ENCODE data around the gene TMEM144.
A peak's percentile ranks its signal among the peaks of the same experiment; 100 is the strongest.
"Not testable (repeated sequence)": the region's sequence is repeated elsewhere in the genome, so short reads cannot be mapped to it uniquely, and the experiment has no call there.

TMEM144 gene

GRCh38 chr4:158201876-158202275, 8.4 kb upstream of the TMEM144 start:
- DNase-seq (ENCODE audit: low spot score in 2 of 2), result no peak
- Histone ChIP-seq H3K9me3 (no peaks in the 10 kb centered on the region), H3K4me1 (no peaks in the 10 kb centered on the region), H3K4me3 (no peak overlapping the region), H3K27me3 (ENCODE audit: low read depth) (0 out of 2 replicates have a peak, but pooled peaks cover 2% of the 10 kb centered on the region), H3K36me3 (replicated peaks) (no peaks in the 10 kb centered on the region)
- in situ Hi-C loops (cut with MboI; ENCODE audit: low sequenced_read_pairs), result no loop called here

DNA sequence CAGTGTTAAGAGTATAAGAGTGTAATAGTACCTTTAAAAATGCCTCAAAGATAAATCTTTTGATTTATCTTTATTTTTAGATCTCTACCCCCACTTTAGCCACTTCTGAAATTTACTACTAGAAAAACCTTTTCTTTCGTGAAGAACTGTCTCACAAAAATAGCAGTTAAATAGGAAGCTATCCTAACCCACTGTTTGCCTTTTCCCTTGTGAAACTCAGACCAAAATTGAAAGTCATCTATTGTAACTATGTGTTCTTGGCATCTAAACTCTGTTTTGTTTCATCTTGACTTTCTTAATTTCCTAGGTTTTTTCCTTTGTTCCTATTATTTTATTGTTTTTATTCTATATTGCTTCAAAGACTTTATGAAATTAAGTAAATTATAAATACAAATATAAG, 7.8 kb upstream of the TMEM144 start:
- no peaks in the 10 kb centered on the region for H3K9me3 ChIP-seq
- in situ Hi-C loops (cut with MboI; ENCODE audit: low sequenced_read_pairs), result no loop called here
- H3K4me3 ChIP-seq, result no peak overlapping the region
- no peaks in the 10 kb centered on the region for H3K36me3 ChIP-seq (replicated peaks)
- 0 out of 2 replicates have a peak, but pooled peaks cover 2% of the 10 kb centered on the region for H3K27me3 ChIP-seq (ENCODE audit: low read depth)
- no peak for DNase-seq (ENCODE audit: low spot score in 2 of 2)
- no peaks in the 10 kb centered on the region for H3K4me1 ChIP-seq

GRCh38 chr4:158203436-158203835, 6.8 kb upstream of the TMEM144 start:
- Histone ChIP-seq H3K36me3 (replicated peaks) (no peaks in the 10 kb centered on the region), H3K27me3 (ENCODE audit: low read depth) (0 out of 2 replicates have a peak, but pooled peaks cover 2% of the 10 kb centered on the region), H3K4me3 (no peak overlapping the region), H3K9me3 (no peaks in the 10 kb centered on the region), H3K4me1 (no peaks in the 10 kb centered on the region)
- in situ Hi-C loops (cut with MboI; ENCODE audit: low sequenced_read_pairs), result no loop called here
- no peak for DNase-seq (ENCODE audit: low spot score in 2 of 2)

DNA sequence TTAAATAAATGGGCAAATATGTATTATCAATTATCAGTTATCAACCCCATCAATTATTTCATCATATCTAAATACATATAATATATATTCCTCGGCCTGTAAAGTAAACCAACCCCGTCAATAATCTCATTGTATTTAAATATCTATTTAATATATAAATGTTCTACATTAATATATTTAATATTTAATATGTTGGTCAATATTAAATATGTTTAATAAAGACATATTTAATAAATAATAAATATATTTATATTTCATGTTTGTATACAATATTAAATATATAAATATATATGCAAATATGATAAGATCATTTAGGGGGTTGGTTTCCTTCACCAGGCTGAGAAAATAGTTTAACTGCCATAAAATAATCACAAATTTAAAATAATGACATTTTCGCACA, 6.4 kb upstream of the TMEM144 start:
- Histone ChIP-seq H3K27me3 (ENCODE audit: low read depth) (0 out of 2 replicates have a peak, but pooled peaks cover 2% of the 10 kb centered on the region), H3K36me3 (replicated peaks) (no peaks in the 10 kb centered on the region), H3K9me3 (no peaks in the 10 kb centered on the region), H3K4me1 (no peaks in the 10 kb centered on the region), H3K4me3 (no peak overlapping the region)
- no peak for DNase-seq (ENCODE audit: low spot score in 2 of 2)
- in situ Hi-C loops (cut with MboI; ENCODE audit: low sequenced_read_pairs), result no loop called here

DNA sequence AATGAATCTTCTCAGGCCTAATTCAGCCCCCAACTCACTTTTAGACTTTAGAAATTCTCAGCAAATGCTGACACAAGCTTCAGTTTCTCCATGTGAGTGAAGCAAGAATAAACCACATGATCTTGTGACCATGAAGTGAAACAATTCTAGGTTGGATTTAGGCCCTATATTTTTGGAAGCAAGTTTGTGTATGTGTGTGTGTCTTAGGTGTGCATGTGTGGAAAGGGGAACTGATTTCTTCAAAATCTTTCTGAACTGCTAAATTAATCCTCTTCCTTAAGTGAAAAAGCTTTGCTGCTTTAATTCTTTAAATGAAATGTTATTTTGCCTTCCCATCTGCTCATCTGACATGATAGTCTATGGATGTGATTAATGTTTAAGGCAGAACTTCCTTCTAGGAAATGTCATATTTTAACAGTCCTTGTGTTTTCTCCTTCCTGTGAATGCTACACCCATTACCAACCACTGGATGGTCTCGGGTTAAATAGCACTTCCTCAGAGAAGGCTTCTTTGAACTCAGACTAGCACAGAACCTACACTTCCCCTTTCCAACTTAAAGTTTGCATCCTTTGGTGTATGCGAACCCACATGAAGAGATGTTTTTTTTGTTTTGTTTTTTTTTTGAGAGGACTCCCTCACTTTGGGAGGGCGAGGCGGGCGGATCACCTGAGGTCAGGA, 1.2 kb upstream of the TMEM144 start:
- in situ Hi-C loops (cut with MboI; ENCODE audit: low sequenced_read_pairs), result no loop called here
- 0 out of 2 replicates have a peak, but pooled peaks cover 2% of the 10 kb centered on the region for H3K27me3 ChIP-seq (ENCODE audit: low read depth)
- no peaks in the 10 kb centered on the region for H3K36me3 ChIP-seq (replicated peaks)
- DNase-seq (ENCODE audit: low spot score in 2 of 2), result no peak
- H3K4me1 ChIP-seq, result peaks cover 11% of the 10 kb centered on the region
- H3K4me3 ChIP-seq, result no peak overlapping the region
- H3K9me3 ChIP-seq, result no peaks in the 10 kb centered on the region

GRCh38 chr4:158211222-158211621, 936 bp downstream of the TMEM144 start:
- DNase-seq (ENCODE audit: low spot score in 2 of 2), result no peak
- Histone ChIP-seq H3K27me3 (ENCODE audit: low read depth) (no peaks in the 10 kb centered on the region), H3K4me3 (peak overlapping the region; percentile 31; the same call in 1 of the 2 replicates), H3K36me3 (replicated peaks) (no peaks in the 10 kb centered on the region), H3K9me3 (no peaks in the 10 kb centered on the region), H3K4me1 (peaks cover 11% of the 10 kb centered on the region)
- in situ Hi-C loops (cut with MboI; ENCODE audit: low sequenced_read_pairs), result no loop called here

GRCh38 chr4:158213466-158213865, 3.2 kb downstream of the TMEM144 start:
- Histone ChIP-seq H3K9me3 (no peaks in the 10 kb centered on the region), H3K4me3 (no peak overlapping the region), H3K27me3 (ENCODE audit: low read depth) (no peaks in the 10 kb centered on the region), H3K36me3 (replicated peaks) (no peaks in the 10 kb centered on the region), H3K4me1 (peaks cover 11% of the 10 kb centered on the region)
- DNase-seq (ENCODE audit: low spot score in 2 of 2), result peak in 1 of 2 experiments; percentile 26
- in situ Hi-C loops (cut with MboI; ENCODE audit: low sequenced_read_pairs), result no loop called here

DNA sequence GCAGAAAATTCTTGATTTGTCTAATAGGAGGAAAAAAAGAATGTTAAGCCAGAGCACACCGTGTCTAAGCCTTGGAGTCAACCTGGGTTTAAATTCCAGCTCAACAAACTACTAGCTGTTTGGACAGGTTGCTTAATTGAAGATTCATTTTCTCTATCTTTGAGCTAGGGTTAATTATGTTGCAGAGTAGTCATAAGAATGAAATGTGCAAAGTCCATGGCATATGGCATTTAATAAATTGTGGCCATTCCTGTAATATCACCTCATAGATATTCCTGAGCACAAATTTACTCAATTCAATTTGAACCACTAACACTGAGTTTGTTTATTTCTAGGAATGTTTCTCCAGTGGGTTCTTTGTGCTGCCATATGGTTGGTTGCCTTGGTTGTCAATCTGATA, 4.6 kb downstream of the TMEM144 start:
- H3K27me3 ChIP-seq (ENCODE audit: low read depth), result no peaks in the 10 kb centered on the region
- DNase-seq (ENCODE audit: low spot score in 2 of 2), result no peak
- peaks cover 11% of the 10 kb centered on the region for H3K4me1 ChIP-seq
- H3K9me3 ChIP-seq, result no peaks in the 10 kb centered on the region
- H3K36me3 ChIP-seq (replicated peaks), result no peaks in the 10 kb centered on the region
- no peak overlapping the region for H3K4me3 ChIP-seq
- in situ Hi-C loops (cut with MboI; ENCODE audit: low sequenced_read_pairs), result no loop called here

DNA sequence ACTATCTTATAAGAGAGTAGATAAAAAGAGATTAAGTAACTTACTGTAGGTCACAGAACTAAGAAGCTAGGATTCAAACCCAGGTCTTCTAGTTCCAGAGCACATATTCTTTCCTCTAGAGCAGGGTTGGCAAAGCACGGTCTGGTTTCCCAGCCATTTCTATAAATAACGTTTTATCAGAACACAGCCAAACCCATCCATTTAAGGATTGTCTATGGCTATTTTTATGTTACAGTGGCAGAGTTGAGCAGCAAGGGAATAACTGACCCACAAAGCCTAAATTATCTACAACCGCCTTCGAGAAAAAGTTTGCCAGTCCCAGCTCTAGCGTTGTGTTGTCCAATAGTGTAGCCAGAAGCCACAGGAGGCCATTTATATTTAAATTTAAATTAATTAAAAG, 7.5 kb downstream of the TMEM144 start:
- in situ Hi-C loops (cut with MboI; ENCODE audit: low sequenced_read_pairs), result no loop called here
- H3K9me3 ChIP-seq, result no peaks in the 10 kb centered on the region
- DNase-seq (ENCODE audit: low spot score in 2 of 2), result no peak
- no peak overlapping the region for H3K4me3 ChIP-seq
- peaks cover 3% of the 10 kb centered on the region for H3K4me1 ChIP-seq
- no peaks in the 10 kb centered on the region for H3K27me3 ChIP-seq (ENCODE audit: low read depth)
- H3K36me3 ChIP-seq (replicated peaks), result no peaks in the 10 kb centered on the region

GRCh38 chr4:158219623-158220022, 9.3 kb downstream of the TMEM144 start:
- no peaks in the 10 kb centered on the region for H3K4me1 ChIP-seq
- in situ Hi-C loops (cut with MboI; ENCODE audit: low sequenced_read_pairs), result no loop called here

DNA sequence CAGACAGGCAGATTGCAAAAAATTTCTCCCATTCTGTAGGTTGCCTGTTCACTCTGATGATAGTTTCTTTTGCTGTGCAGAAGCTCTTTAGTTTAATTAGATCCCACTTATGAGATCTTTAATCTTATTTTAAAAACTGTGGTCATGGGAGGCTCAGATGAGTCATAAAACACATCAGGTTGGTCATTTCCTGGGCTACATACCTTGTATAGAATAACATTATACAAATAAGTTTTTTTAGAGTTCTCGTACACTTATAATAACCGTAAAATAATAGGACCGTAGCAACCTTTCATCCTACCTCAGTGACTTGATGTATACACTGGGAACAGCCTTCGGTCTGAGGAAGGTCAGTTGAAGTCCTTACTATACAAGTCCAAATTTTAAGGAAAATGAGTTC, 14.0 kb downstream of the TMEM144 start:
- H3K27me3 ChIP-seq (ENCODE audit: low read depth); H3K4me1 ChIP-seq; DNase-seq (ENCODE audit: low spot score in 2 of 2); H3K36me3 ChIP-seq (replicated peaks); in situ Hi-C loops (cut with MboI; ENCODE audit: low sequenced_read_pairs); H3K9me3 ChIP-seq; H3K4me3 ChIP-seq: not testable (repeated sequence)

More at GRCh38 chr4:158219623-158220022, 9.3 kb downstream of the TMEM144 start:
- Histone ChIP-seq H3K27me3 (ENCODE audit: low read depth) (no peaks in the 10 kb centered on the region), H3K4me3 (no peak overlapping the region), H3K9me3 (no peaks in the 10 kb centered on the region), H3K36me3 (replicated peaks) (no peaks in the 10 kb centered on the region)
- DNase-seq (ENCODE audit: low spot score in 2 of 2), result no peak

GRCh38 chr4:158224999-158225398, 14.7 kb downstream of the TMEM144 start:
- DNase-seq (ENCODE audit: low spot score in 2 of 2); H3K4me3 ChIP-seq; in situ Hi-C loops (cut with MboI; ENCODE audit: low sequenced_read_pairs): not testable (repeated sequence)

GRCh38 chr4:158227880-158228279, 17.6 kb downstream of the TMEM144 start:
- H3K9me3 ChIP-seq; H3K36me3 ChIP-seq (replicated peaks); in situ Hi-C loops (cut with MboI; ENCODE audit: low sequenced_read_pairs); H3K4me1 ChIP-seq; H3K4me3 ChIP-seq; DNase-seq (ENCODE audit: low spot score in 2 of 2); H3K27me3 ChIP-seq (ENCODE audit: low read depth): not testable (repeated sequence)

More at GRCh38 chr4:158224999-158225398, 14.7 kb downstream of the TMEM144 start:
- not testable (repeated sequence) for H3K9me3 ChIP-seq; H3K27me3 ChIP-seq (ENCODE audit: low read depth); H3K36me3 ChIP-seq (replicated peaks); H3K4me1 ChIP-seq

DNA sequence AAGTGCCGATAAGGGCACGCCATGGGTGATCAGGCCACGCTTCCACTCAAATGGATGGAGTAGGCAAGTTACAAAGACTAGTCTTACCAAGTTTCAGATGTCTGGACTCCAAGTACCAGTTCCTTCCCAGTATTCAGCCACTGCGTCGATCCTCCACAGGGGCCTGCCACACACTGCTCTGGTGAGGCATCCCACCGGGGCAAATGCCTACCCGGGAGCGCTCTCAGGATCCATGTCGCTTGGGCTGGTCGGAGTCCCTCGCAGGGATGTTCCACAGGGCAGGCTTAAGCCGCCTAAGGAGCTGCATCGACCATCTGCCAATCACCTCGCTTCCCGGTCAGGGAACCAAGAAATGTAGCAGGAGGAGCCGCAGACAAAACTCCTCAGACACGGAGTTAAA, 18.1 kb downstream of the TMEM144 start:
- DNase-seq (ENCODE audit: low spot score in 2 of 2); H3K36me3 ChIP-seq (replicated peaks); H3K4me1 ChIP-seq; H3K4me3 ChIP-seq; in situ Hi-C loops (cut with MboI; ENCODE audit: low sequenced_read_pairs); H3K9me3 ChIP-seq; H3K27me3 ChIP-seq (ENCODE audit: low read depth): not testable (repeated sequence)

DNA sequence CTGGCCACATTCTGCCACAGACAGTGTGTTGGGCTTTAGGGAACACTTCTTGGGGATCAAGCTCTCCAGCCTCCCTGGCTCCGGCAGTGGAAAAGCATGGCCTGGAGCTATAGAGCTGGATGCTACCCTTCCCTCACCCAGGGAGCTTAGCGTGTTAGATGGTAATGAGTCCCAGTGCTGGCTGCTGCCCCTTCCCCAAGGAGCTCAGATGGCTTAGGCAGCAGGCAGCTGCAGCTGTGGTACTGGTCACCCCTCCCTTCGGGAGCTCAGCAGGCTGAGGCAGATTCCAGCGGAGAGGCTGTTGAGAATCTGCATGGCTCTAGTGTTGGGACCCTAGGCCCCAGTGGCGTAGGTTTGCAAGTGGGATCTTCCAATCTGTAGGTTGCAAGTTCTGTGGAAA, 19.5 kb downstream of the TMEM144 start:
- H3K4me1 ChIP-seq, result no peaks in the 10 kb centered on the region
- H3K4me3 ChIP-seq, result no peak overlapping the region
- in situ Hi-C loops (cut with MboI; ENCODE audit: low sequenced_read_pairs), result no loop called here
- no peak for DNase-seq (ENCODE audit: low spot score in 2 of 2)
- H3K36me3 ChIP-seq (replicated peaks), result no peaks in the 10 kb centered on the region
- no peaks in the 10 kb centered on the region for H3K27me3 ChIP-seq (ENCODE audit: low read depth)
- H3K9me3 ChIP-seq, result no peaks in the 10 kb centered on the region

All from HAP-1 (cell line).